Loucy (cell line): ENCODE results near the gene TCF7L2.

Source experiments
- EZH2phosphoT487 ChIP-seq: fragments of 200-600 bp; IDR thresholded peaks from 2 replicates; pipeline ENCODE4 v1.6.1; 2018; ENCODE audit warnings: antibody characterized with exemption, mild to moderate bottlenecking, moderate library complexity, borderline replicate concordance
- TF ChIP-seq, protein P1 (sequence below): fragments of 200-600 bp; sonication (generic); conservative IDR thresholded peaks from 2 replicates; pipeline ENCODE4 v1.5.1; 2014; ENCODE audit warnings: mild to moderate bottlenecking, antibody characterized with exemption, low read length

DNA sequence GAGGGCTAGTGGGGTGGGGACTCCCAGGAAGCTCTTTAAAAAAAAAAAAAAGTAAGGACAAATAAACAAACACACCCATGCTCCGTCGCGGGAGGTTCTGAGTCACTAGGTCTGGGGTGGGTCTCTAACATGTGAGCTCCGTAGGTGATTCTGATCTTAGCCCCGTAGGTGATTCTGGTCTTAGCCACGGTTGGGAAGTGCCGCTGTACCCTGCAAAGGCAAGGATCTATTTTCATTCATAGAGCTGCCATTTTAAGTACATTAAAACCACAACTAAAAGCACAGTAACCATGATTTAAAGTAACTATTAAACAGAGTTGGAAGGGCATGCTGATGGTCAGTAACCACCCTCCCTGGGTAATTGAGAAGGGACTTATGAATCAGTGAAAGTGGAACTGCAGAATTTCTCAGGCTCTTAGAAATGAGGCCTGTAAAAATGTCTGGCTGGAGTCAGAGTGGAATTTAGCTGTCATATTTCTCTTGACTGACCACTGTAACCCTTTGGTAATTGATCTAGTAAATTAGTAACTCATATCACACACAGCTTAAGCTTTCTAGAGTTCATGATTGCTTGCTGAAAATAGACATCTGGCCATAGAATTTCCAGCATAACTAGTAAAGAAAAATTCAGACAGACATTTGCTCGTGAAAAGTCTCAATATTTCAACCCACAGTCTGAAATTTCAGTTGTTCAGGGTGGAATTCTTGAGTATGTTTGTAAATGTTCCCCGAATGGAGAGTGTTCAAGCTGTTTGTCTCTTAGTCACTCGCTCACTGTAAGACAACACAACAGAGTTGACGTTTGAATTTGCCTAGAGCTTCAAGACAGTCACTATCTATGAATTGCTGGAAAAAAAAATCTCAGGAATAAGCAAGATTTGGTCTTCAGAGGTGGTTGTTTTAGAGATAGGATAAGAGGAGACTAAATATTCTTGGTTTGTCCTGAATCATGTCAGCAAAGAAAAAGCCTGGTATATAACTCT is 34.2 kb upstream of the TCF7L2 start:
- TF ChIP-seq, protein P1, sequence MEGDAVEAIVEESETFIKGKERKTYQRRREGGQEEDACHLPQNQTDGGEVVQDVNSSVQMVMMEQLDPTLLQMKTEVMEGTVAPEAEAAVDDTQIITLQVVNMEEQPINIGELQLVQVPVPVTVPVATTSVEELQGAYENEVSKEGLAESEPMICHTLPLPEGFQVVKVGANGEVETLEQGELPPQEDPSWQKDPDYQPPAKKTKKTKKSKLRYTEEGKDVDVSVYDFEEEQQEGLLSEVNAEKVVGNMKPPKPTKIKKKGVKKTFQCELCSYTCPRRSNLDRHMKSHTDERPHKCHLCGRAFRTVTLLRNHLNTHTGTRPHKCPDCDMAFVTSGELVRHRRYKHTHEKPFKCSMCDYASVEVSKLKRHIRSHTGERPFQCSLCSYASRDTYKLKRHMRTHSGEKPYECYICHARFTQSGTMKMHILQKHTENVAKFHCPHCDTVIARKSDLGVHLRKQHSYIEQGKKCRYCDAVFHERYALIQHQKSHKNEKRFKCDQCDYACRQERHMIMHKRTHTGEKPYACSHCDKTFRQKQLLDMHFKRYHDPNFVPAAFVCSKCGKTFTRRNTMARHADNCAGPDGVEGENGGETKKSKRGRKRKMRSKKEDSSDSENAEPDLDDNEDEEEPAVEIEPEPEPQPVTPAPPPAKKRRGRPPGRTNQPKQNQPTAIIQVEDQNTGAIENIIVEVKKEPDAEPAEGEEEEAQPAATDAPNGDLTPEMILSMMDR: no peak
- TF ChIP-seq EZH2phosphoT487: no peak
